ENCODE measurements around the gene LDLRAP1.

GRCh38 chr1:25529518-25530185, 13.8 kb upstream of the LDLRAP1 start:
- TF ChIP-seq POLR2AphosphoS5 (IDR thresholded peaks at IDR 0.05; ENCODE audit: low read depth, low read length) (no peak), POLR2A (IDR thresholded peaks at IDR 0.05; ENCODE audit: low read depth, low read length) (no peak), TAF1 (IDR thresholded peaks at IDR 0.05; ENCODE audit: borderline replicate concordance, low read depth, low read length) (no peak)

Measured in GM12892 (cell line).